Activated CD8-positive, alpha-beta memory T cell treated with anti-CD3 and anti-CD28 coated beads for 36 hours (primary cell): ENCODE results near the gene DECR2. TPM values are rescaled to one million over a fixed set of nuclear protein-coding genes. Genes with fewer than 3 reads are reported as not detected.

Experiments used
- CTCF ChIA-PET: fragments of 350-600 bp; sonication (Branson Sonifier 250); formaldehyde crosslinking; loops from one replicate; lab custom pipeline; 2021; ENCODE audit warnings: antibody characterized with exemption; lab: Charles Lee
- POLR2A ChIA-PET: fragments of 350-600 bp; sonication (Branson Sonifier 250); formaldehyde crosslinking; loops from one replicate; lab custom pipeline; 2021; ENCODE audit warnings: antibody characterized with exemption; lab: Charles Lee
- total RNA-seq, 2 experiments: library from RNA; stranded (reverse); gene quantifications; one replicate each; pipeline ENCODE4 v1.2.3, GENCODE V29; 2021

The DECR2 gene
- total RNA-seq, 2 experiments from 2014 or later: 8.2 to 10.2 TPM

DNA sequence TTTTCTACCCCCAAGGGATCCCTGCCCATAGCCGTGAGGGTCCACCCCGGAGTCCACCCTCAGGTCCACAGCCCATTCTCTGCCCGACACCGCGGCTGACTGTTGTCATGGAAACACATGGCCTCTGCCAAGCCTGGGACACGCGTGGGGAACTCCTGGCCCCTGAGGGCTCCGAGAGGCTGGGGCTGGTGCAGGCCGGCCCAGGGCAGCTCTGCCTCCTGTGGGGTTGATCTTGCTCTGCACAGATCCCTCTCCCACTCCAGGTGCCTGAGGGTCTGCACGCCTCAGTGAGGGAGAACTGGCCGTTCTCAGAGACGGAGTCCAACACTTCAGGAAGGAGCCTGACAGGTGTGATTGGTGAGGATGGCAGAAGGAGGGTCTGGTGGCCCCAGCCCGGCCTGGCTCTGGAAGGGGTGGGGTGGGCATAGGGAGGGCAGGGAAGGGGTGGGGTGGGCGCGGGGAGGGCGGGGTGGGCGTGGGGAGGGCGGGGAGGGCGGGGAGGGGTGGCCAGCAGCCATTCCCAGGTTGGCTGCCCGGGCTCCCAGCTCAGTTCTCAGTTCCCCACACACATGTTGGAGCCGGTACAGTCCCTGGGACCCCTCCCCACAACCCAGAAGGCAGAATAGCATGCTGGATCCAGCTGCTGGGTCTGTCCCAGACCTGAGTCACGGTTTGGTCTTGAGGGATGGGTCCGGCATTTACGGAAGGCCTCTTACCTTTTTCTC, 37.8 kb upstream of the DECR2 start:
- ChIA-PET CTCF (interaction anchor here (0.9 kb wide), 1 partner anchor 257 kb away, joined by 3 read pairs; no protein-coding TSS in a partner anchor), POLR2A (no interaction called here)

DNA sequence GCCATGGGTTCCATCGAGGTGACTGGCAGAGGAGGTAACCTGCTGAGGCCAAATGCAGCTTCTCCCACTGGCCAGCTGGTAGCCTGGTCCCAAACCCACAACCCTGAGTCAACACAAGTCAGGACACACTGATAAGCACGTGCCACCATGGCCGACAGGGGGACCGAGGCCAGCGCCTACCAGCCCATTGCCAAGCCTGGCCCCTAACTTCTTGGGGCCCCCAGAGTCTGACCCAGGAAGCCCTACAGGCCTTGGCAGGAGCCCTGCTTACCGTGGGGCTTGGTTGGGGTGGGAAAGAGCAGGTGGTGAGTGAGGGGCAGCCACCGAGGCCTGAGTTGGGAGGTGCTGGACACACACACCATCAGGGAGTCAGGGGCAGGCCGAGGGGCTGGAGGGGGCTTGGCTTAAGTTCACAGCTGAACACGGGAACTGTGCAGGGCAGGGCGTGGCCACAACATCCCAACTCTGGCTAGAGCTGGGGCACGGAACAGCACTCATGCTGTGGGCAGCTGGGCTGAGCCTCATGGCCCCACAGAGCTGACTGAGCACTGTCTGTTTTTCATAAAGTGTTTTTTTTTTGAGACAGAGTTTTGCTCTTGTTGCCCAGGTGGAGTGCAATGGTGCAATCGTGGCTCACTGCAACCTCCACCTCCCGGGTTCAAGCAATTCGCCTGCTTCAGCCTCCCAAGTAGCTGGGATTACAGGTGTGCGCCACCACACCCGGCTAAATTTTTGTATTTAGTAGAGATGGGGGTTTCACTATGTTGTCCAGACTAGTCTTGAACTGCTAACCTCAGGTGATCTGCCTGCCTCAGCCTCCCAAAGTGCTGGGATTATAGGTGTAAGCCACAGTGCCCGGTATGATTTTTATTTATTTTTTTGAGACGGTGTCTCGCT, 36.8 kb upstream of the DECR2 start:
- CTCF ChIA-PET: interaction anchor here (0.9 kb wide), 1 partner anchor 258 kb away, joined by 3 read pairs; no protein-coding TSS in a partner anchor
- POLR2A ChIA-PET: no interaction called here

DNA sequence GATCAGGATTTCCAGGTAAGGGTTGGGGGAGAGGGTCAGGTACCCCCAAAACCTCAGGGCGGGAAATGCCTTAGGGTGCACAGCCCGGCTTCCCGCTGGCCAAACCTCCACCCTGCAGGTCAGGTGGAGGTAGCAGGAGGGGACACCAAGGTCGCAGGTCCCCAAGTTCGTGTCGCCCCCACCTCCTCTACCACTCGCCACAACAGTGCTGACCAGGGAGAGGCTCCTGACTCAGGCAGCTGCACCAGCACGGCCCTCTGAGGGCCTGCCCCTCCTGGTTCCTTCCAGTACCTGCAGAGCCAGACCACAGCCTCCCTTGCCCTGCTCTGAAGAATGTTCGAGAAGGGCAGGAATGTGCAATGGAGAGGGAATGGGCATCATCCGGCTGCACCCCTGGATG, 35.2 kb upstream of the DECR2 start:
- ChIA-PET POLR2A (no interaction called here), CTCF (interaction anchor here (1.5 kb wide), 1 partner anchor 301 kb away, joined by 3 read pairs; no protein-coding TSS in a partner anchor)

DNA sequence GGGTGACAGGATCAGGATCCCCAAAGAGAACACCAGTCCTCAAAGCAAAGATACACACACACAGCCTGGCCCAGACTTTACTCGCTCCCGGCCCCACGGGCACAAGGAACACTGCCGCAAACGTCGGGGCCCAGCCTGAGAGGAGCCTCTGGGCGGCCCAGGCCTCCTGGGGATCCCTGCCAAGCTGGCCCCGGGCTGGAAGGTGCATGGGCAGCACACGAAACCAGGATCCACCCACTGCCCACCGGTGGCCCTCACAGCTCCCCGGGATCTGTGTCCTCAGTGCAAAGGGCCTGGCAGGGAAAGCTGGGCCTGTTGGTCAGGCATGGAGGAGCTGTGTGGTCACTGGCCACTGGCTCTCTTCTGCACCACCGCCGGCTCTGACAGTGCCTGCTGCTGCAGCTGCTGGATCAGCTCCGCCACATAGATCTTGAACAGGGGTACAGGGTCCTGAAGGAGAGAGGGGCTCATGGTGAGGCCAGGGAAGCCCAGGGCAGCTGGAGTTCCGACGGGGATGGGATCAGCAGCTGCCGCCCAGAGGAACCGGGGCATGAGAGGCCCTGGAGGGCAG, 34.3 kb upstream of the DECR2 start:
- POLR2A ChIA-PET: no interaction called here
- CTCF ChIA-PET: interaction anchor here (1.5 kb wide), 1 partner anchor 302 kb away, joined by 3 read pairs; no protein-coding TSS in a partner anchor

DNA sequence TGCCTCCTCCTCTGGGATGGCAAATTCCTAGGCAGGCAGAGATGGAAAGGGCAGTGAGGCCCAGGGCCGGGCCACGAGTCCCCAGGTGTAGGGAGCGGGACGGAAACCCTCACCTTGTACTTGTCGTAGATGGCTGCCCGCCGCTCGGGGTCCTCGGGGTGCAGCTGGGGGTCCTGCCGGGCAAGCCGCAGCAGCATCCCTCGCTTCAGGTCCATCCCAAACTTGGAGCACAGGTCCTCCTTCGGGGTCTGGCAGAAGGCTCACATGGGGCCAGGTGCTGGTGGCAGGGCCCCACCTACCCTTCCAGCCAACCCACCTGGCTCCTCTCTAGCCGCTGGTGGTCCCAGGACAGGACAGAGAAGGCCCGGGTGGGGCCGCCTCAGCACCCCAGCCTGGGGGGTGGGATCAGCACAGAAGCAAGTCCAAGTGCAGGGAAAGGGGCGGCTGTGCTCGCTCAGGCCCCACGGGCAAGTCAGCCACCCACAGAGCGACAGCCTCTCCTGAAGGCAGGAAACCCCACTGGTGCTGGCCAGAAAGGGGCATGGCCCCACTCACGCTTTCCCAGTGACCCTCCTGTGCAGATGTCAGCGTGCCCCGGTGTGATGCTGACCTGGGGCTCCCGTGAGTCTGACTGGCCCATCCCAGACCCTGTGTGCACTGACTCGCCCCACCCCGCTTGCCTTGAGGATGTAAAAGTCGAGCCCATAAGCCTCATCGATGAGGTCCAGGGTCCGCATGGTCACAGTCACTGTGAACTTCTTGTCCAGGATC, 33.1 kb upstream of the DECR2 start:
- POLR2A ChIA-PET: interaction anchor here (0.8 kb wide), 1 partner anchor 16 kb away, joined by 3 read pairs; the partner anchor contains the start of gene AXIN1
- CTCF ChIA-PET: no interaction called here

DNA sequence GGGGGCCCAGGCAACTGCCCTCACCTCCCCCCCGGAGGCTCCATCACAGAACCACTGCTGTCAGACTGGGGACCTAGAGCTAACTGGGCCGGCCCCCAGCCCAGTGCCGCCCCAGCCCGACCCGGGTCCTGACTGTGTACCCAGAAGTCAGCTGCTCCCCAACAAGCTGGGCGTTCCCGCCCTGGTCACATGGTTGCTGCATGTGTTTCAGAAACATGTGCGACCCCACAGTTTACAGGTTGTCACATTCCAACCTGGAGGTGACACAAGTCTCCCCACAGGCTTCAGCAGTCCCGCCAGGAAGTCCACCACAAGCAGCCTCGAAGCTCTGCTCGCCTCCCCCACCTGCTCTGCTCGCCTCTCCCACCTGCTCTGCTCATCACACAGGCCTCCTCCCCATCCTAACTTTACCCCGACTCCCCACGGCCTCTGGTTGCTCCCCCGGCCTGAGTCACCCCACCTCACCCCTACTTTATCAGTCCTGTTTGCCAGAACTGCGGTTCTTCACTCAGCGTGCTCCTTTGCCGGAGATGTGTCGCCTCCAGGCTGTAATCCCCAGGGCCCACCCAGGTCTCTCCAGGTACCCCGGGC, 32.3 kb upstream of the DECR2 start:
- CTCF ChIA-PET: no interaction called here
- POLR2A ChIA-PET: interaction anchor here (0.8 kb wide), 1 partner anchor 17 kb away, joined by 3 read pairs; the partner anchor contains the start of gene AXIN1

DNA sequence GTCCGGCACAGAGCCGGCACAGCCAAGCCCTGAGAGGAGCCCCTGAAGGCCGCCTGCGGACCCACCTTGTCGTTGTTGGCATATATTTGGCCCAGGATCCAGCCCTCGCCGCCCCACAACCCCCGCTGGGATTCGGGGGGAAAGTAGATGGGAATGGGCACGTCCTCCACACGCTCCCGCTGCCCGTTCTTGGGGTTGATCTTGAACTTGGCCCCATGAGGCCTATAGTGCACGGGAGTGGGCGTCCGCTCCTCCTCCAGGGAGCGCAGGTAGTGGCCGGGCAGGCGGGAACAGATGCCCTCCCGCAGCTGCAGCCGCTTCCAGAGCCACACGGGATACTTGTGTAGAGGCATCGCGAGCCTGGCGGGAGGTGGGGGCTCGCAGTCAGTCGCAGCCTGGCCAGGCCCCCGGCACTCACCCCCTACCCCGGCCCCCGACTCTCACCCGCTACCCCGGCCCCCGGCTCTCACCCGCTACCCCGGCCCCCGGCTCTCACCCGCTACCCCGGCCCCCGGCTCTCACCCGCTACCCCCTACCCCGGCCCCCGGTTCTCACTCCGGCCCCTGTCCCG, 31.7 kb upstream of the DECR2 start:
- POLR2A ChIA-PET: no interaction called here
- CTCF ChIA-PET: interaction anchor here (1.3 to 1.5 kb wide), 2 partner anchors 10 to 15 kb away, joined by 6 to 7 read pairs; no protein-coding TSS in a partner anchor

DNA sequence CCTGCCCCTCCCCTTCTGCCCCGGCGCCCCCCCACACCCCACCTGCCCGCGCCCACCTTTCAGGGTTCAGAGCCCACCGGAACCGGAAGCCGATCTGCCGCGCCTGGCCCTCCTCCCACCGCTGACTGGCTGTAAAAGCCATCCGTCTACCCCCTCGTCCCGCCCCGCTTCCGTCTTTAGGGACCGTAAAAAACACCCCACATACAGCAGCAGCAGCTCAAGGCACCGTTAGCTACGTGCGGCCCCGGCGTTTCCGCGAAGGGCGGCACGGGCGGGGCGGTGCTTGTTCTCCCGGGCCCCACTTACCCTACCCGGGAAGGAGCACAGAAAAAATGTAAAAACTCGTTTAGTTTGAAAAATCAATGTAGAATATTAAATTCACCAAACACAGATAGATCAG, 31.2 kb upstream of the DECR2 start, which contains the start of gene MRPL28:
Gene MRPL28, minus strand, starts transcription at position 96 of the 400 bp plus-strand sequence. CDS start 320 bp downstream, outside the sequence.
- POLR2A ChIA-PET: no interaction called here
- CTCF ChIA-PET: interaction anchor here (1.3 to 1.5 kb wide), 2 partner anchors 9 to 16 kb away, joined by 6 to 7 read pairs; no protein-coding TSS in a partner anchor

DNA sequence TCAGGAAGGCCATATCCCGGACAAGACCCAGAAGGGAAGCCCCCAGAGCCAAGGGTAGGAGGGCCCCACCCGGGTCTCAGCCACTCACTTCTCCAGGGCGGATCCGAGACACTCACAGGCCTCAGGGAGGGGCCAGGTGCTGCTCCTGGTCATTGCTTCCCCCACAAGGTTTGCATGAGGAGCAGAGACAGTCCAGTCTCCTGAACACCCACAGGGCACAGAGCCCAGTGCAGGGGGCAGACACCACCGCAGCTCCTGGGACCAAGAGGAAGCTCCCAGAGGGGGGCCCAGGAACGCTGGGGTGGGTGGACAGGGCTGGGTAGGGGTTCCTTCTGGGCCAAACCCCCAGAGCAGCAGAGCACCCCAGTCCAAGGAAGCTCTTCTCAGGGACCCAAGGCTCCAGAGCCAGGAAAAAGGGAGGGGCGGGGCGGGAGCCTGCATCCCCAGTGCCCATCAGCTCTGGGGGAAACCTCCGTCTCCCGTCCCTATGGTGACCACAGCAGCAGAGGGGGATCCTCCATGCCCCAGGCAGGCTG, 30.6 kb upstream of the DECR2 start:
- POLR2A ChIA-PET: no interaction called here
- CTCF ChIA-PET: interaction anchor here (1.3 to 1.5 kb wide), 2 partner anchors 9 to 16 kb away, joined by 6 to 7 read pairs; no protein-coding TSS in a partner anchor

DNA sequence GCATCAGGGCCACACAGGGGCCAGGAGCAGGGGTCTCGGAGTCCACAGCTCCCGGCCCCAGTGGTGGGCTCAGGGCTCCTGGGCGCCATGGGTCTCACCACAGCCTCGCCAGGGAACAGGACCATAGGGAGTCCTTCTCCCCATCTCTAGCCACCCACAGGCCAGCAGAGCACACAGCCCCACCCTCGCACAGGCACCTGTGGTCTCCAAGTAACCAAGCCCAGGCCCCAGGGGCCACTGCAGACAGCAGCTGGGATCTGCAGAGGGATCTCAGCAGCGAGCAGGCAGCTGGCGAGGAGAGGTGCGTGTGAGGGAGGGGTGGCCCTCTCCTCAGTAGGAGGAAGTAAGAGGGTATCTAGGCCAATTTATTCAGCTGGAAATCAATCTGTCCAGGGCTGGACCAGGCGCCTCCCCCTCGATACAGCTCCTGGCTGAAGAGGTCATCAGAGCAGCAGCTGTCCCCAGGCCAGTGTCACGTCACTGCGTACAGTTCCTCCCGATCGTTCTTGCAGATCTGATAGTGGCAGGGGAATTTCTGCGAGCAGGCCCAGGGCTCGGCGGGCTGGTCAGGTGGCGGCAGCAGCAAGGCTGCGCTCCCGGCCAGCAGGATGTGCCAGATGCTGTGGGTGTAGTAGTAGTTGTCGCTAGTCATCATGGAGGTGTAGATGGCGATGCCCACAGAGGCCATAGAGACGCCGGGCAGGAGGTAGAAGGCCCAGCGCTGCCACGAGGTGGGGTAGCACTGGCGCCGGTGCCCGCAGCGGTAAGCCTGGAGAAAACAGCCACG, 30.0 kb upstream of the DECR2 start:
- ChIA-PET POLR2A (interaction anchor here (0.6 kb wide), 1 partner anchor 161 kb away, joined by 4 read pairs; no protein-coding TSS in a partner anchor), CTCF (interaction anchor here (1.5 kb wide), 1 partner anchor 17 kb away, joined by 7 read pairs; no protein-coding TSS in a partner anchor)

DNA sequence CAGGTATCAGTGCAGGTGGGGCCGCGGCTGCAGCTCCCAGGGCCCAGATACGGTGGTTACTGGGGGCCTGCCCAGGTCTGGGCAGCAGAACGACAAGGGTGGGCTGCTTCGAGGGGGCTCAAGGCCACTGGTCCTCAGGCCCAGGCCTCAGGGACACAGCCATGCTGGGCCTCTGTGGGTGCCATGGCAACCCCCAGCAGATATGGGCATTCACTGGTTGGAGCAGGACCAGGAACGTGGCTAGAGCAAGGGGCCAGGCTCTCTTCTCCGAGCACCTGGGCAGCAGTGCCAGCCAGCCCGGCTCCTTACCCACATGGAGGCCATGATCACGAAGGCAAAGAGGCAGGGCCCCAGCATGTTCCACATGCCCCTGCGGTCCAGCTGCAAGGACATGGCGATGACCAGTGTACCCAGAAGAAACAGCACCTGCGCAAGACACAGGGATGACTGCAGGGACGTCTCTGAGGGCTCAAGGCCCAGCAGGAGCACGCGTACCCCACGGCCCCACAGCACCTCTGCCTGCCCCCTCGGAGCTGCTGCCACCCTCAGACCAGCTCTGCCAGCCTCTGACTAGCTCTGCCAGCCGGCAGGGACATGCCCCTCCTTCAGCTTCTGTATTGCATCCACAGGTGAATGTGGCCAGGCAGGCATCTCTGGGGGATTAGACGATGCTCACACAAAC, 29.2 kb upstream of the DECR2 start:
- CTCF ChIA-PET: no interaction called here
- POLR2A ChIA-PET: no interaction called here

DNA sequence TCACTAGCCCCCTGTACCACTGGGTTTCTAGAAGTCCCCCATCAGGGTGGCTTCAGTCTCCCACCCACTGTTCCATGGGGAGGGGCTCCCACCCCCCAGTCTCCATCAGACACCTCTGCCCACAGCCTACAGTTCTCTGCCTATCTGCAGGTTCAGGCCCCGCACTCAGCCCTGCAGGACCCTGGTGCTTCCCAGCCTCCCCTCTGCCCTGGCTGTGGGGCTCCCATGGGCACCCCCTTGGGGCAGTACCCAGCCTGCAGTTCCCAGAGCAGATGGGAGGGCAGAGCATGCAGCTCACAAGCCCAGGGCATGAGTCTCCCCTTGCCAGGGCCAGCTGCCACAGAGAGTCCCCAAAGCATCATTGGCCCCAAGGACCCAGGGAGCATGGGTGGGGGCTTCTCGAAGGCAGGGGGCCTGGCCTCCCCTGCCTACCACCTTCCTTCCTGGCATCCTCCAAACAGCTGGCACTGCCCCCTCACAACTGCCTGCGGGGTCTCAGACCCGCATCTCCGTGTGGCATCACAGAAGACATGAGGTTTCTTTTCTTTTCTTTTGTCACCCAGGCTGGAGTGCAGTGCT, 28.6 kb upstream of the DECR2 start:
- ChIA-PET POLR2A (no interaction called here), CTCF (no interaction called here)

DNA sequence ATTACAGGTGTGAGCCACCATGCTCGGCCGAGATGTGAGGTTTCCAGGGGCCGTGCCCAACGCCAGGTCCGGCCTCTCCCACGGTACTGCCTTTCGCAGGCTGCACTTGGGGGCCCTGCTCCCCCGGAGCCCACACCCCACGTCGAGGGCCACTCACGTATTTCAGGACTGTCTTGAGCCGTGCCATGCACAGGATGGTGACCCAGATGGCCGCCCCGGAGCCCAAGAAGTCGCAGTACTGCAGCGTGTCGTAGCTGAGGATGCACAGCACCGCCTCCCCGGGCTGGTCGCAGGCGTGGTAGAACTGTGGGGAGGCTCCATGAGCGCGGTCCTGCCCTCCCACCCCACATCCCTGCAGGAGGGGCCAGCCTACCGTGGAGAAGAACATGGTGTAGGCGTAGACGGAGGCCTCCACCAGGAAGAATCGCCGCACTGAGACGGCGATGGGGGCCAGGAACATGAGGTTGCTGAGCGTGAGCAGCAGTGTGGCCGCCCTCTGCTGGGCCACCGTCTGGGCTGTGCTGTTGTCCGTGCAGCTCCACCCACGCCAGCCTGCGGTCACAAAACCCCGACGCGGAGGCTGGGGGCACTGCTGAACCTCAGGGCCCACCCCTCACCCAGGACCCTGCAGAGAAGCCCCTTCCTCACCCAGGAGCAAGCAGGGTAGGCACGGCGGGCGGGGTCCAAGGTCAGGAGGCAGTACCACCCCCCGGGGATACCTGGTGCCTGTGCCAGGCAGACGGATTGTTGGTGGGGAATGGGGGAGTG, 27.7 kb upstream of the DECR2 start:
- ChIA-PET CTCF (no interaction called here), POLR2A (no interaction called here)

DNA sequence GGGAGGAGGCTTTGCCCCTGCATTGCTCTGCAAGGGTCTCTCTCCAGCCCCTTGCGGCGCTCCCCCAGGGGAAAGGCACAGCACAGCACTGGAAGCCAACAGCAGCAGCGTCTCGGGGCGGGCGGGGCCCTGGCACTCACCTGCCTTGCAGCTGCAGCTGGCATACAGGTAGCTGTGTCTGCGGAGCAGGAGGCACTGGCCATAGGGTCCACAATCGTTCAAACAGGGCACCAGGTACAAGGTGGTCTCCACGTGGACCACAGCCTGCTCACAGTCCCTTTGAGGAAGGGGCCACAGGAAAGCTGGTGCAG, 27.1 kb upstream of the DECR2 start:
- ChIA-PET CTCF (no interaction called here), POLR2A (no interaction called here)

DNA sequence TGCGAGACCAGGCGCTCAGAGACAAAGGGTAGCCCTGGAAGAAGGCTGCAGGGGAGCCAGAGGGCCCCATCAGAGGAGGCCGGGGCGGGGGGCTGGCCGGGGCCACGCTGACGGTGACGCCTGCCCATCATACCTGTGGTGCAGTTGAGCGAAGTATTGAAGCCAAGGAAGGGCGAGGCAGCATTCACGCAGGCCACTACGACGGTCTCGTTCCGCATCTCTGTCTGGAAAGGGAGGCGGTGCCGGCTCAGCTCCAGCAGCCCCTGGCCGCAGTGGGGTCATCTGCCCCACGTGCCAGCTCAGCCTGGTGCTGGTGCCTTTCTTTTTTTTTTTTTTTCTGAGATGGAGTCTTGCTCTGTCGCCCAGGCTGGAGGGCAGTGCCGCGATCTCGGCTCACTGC, 26.5 kb upstream of the DECR2 start:
- ChIA-PET POLR2A (interaction anchor here (0.7 kb wide), 2 partner anchors 63 to 301 kb away, joined by 3 read pairs; no protein-coding TSS in a partner anchor), CTCF (no interaction called here)
